ENCODE data around the gene TMEM114. TPM values are rescaled to one million over a fixed set of nuclear protein-coding genes. Genes with fewer than 3 reads are reported as not detected.

TMEM114 gene
- total and polyA plus RNA-seq, 2 experiments from 2014 or later = not detected

DNA sequence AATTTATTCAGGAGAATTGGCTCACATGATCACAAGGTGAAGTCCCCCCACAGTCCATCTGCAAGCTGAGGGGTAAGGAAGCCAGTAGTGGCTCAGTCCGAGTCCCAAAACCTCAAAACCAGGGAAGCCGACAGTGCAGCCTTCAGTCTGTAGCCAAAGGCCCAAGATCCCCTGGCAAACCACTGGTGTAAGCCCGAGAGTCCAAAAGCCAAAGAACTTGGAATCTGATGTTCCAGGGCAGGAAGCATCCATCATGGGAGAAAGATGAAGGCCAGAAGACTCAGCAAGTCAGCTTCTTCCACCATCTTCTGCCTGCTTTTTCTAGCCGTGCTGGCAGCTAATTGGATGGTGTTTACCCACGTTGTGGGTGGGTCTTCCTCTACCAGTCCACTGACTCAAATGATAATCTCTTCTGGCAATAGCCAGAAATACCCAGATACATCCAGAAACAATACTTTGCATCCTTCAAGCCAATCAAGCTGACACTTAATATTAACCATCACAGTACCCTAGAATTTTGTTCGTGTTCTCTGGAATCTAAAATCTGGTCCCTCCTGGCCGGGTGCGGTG lies 40.4 kb downstream of the TMEM114 start:
- no peaks in the 10 kb centered on the region for H3K9me2 ChIP-seq (ENCODE audit: insufficient read depth)
- H3K4me1 ChIP-seq (ENCODE audit: insufficient read depth) = no peaks in the 10 kb centered on the region
- H3F3A ChIP-seq (ENCODE audit: insufficient read depth) = no peaks in the 10 kb centered on the region
- TF ChIP-seq EZH2 (IDR thresholded peaks at IDR 0.05; ENCODE audit: insufficient read depth, poor library complexity, severe bottlenecking) (no peak), EZH2phosphoT487 (IDR thresholded peaks at IDR 0.05; ENCODE audit: insufficient read depth, low read depth) (no peak)
- H3K9me3 ChIP-seq (ENCODE audit: low read depth) = no peaks in the 10 kb centered on the region
- H3K27ac ChIP-seq = no peak overlapping the region
- H4K20me1 ChIP-seq (ENCODE audit: insufficient read depth) = no peaks in the 10 kb centered on the region
- no peaks in the 10 kb centered on the region for H3K79me2 ChIP-seq (ENCODE audit: insufficient read depth)
- no peak for DNase-seq
- H2AFZ ChIP-seq = no peak overlapping the region
- H3K4me2 ChIP-seq (ENCODE audit: unreplicated experiment) = no peak overlapping the region
- no peak overlapping the region for H3K9ac ChIP-seq
- H3K36me3 ChIP-seq (ENCODE audit: low read depth) = no peaks in the 10 kb centered on the region
- 30 to 31% methylated on average over 8 of the region's 8 CpGs for WGBS, 2 experiments (ENCODE audit: low coverage in 1 of 2, low lambda C conversion rate in 2 of 2, missing lambda C conversion rate in 2 of 2)
- H3K27me3 ChIP-seq (replicated peaks; ENCODE audit: insufficient read depth) = peaks cover 29% of the 10 kb centered on the region
- in situ Hi-C loops (cut with MboI) = loop anchor here (25.0 kb wide), 1 partner anchor 1637 kb away; the partner anchor contains the start of gene GRIN2A
- no peak overlapping the region for H3K4me3 ChIP-seq

DNA sequence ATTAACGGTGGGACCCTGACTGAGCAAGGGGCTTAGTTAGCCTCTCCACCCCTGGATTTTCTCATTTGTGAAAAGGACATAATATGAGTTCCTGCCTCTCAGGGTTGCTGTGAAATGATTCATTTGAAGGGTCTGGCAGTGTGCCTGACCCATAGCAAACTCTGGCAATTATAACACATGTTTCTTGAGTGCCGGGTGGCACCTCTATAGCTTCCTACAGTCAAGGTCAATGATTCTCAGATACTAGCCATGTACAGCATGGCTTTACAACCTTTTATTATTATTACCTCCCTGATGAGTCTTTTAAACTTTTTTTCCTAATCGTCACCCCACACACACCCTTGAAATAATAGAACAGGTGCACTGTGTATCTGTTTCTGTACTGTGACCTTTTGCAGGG lies 42.1 kb downstream of the TMEM114 start:
- Histone ChIP-seq H3K4me1 (ENCODE audit: insufficient read depth) (no peaks in the 10 kb centered on the region), H3K9ac (no peak overlapping the region), H3K27me3 (replicated peaks; ENCODE audit: insufficient read depth) (peaks cover 24% of the 10 kb centered on the region), H3K27ac (no peak overlapping the region), H3F3A (ENCODE audit: insufficient read depth) (no peaks in the 10 kb centered on the region), H3K4me3 (no peak overlapping the region), H3K36me3 (ENCODE audit: low read depth) (no peaks in the 10 kb centered on the region), H3K79me2 (ENCODE audit: insufficient read depth) (no peaks in the 10 kb centered on the region), H2AFZ (no peak overlapping the region), H3K4me2 (ENCODE audit: unreplicated experiment) (no peak overlapping the region), H3K9me3 (ENCODE audit: low read depth) (no peaks in the 10 kb centered on the region), H4K20me1 (ENCODE audit: insufficient read depth) (no peaks in the 10 kb centered on the region), H3K9me2 (ENCODE audit: insufficient read depth) (no peaks in the 10 kb centered on the region)
- TF ChIP-seq EZH2phosphoT487 (IDR thresholded peaks at IDR 0.05; ENCODE audit: insufficient read depth, low read depth) (no peak), EZH2 (IDR thresholded peaks at IDR 0.05; ENCODE audit: insufficient read depth, poor library complexity, severe bottlenecking) (no peak)
- 24 to 39% methylated on average over 3 of the region's 3 CpGs for WGBS, 2 experiments (ENCODE audit: low coverage in 1 of 2, low lambda C conversion rate in 2 of 2, missing lambda C conversion rate in 2 of 2)
- DNase-seq = no peak
- in situ Hi-C loops (cut with MboI) = no loop called here

DNA sequence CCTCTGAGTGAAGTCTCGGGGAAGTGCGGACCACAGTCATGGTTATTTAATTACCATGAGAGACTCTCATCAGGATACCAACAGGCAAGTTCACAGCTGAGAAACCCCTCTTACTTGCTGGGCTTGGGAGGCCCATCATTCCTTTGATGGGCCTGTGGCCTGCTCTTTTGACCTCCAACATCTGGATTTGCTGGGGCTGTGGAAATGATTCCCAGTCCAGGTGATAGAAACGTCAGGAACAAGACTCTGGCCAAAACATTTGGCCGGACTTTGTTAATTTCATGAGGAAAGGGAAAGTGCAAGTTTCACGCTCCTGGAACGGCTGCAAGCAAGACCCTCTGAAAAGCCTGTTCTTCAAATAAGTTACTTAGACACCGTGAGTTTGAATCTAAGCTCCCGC lies 42.5 kb downstream of the TMEM114 start:
- Histone ChIP-seq H3K9me2 (ENCODE audit: insufficient read depth) (no peaks in the 10 kb centered on the region), H3K79me2 (ENCODE audit: insufficient read depth) (no peaks in the 10 kb centered on the region), H2AFZ (no peak overlapping the region), H3F3A (ENCODE audit: insufficient read depth) (no peaks in the 10 kb centered on the region), H3K4me3 (no peak overlapping the region), H3K27ac (no peak overlapping the region), H4K20me1 (ENCODE audit: insufficient read depth) (no peaks in the 10 kb centered on the region), H3K36me3 (ENCODE audit: low read depth) (no peaks in the 10 kb centered on the region), H3K9ac (no peak overlapping the region), H3K4me1 (ENCODE audit: insufficient read depth) (no peaks in the 10 kb centered on the region), H3K27me3 (replicated peaks; ENCODE audit: insufficient read depth) (peaks cover 20% of the 10 kb centered on the region), H3K9me3 (ENCODE audit: low read depth) (no peaks in the 10 kb centered on the region), H3K4me2 (ENCODE audit: unreplicated experiment) (no peak overlapping the region)
- no peak for DNase-seq
- no peak for TF ChIP-seq EZH2 (IDR thresholded peaks at IDR 0.05; ENCODE audit: insufficient read depth, poor library complexity, severe bottlenecking)
- no peak for TF ChIP-seq EZH2phosphoT487 (IDR thresholded peaks at IDR 0.05; ENCODE audit: insufficient read depth, low read depth)
- in situ Hi-C loops (cut with MboI) = no loop called here
- 13 to 17% methylated on average over 8 of the region's 8 CpGs for WGBS, 2 experiments (ENCODE audit: low coverage in 1 of 2, low lambda C conversion rate in 2 of 2, missing lambda C conversion rate in 2 of 2)

GRCh38 chr16:8544406-8544805 lies 45.9 kb downstream of the TMEM114 start:
- H3K9me3 ChIP-seq (ENCODE audit: low read depth) = no peaks in the 10 kb centered on the region
- H3K9ac ChIP-seq = no peak overlapping the region
- H3K9me2 ChIP-seq (ENCODE audit: insufficient read depth) = no peaks in the 10 kb centered on the region
- TF ChIP-seq EZH2phosphoT487 (IDR thresholded peaks at IDR 0.05; ENCODE audit: insufficient read depth, low read depth) (no peak), EZH2 (IDR thresholded peaks at IDR 0.05; ENCODE audit: insufficient read depth, poor library complexity, severe bottlenecking) (no peak)
- no peaks in the 10 kb centered on the region for H3K36me3 ChIP-seq (ENCODE audit: low read depth)
- WGBS, 2 experiments (ENCODE audit: low coverage in 1 of 2, low lambda C conversion rate in 2 of 2, missing lambda C conversion rate in 2 of 2) = 19 to 30% methylated on average over 5 of the region's 5 CpGs
- H2AFZ ChIP-seq = no peak overlapping the region
- DNase-seq = no peak
- H3K79me2 ChIP-seq (ENCODE audit: insufficient read depth) = no peaks in the 10 kb centered on the region
- H3K4me1 ChIP-seq (ENCODE audit: insufficient read depth) = no peaks in the 10 kb centered on the region
- no peak overlapping the region for H3K27ac ChIP-seq
- H3F3A ChIP-seq (ENCODE audit: insufficient read depth) = no peaks in the 10 kb centered on the region
- H3K4me3 ChIP-seq = no peak overlapping the region
- H4K20me1 ChIP-seq (ENCODE audit: insufficient read depth) = no peaks in the 10 kb centered on the region
- in situ Hi-C loops (cut with MboI) = no loop called here
- H3K27me3 ChIP-seq (replicated peaks; ENCODE audit: insufficient read depth) = 0 out of 2 replicates have a peak, but pooled peaks cover 3% of the 10 kb centered on the region
- no peak overlapping the region for H3K4me2 ChIP-seq (ENCODE audit: unreplicated experiment)
